GM12872 (cell line): ENCODE data around the gene FLRT2.

Experiments used
- TF ChIP-seq, protein P1 (sequence below): IDR thresholded peaks from 3 replicates; pipeline ENCODE4 v1.5.1; 2011; ENCODE audit warnings: low read depth, mild to moderate bottlenecking, low read length, moderate library complexity; ENCODE audit not compliant: insufficient read depth

Gene FLRT2

DNA sequence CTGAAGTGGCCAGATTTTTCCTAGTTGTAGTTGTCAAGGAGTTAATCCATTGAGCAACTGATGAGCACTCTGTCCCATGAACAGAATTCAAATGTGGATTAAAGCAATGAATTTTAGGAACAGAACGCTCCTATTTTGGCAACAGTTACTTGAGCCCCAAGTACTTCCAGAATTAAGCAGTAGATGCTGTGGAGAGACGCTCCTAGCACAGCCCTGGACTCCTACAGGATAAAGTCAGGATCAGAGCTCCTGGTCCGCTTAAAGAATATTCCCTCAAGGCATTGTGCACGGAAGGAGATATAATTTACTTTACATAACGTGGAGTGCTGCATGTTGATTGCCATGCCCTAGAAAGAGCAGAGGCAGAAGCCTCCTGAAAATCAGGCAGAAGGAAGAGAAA, 53.4 kb downstream of the FLRT2 start:
- TF ChIP-seq, protein P1, sequence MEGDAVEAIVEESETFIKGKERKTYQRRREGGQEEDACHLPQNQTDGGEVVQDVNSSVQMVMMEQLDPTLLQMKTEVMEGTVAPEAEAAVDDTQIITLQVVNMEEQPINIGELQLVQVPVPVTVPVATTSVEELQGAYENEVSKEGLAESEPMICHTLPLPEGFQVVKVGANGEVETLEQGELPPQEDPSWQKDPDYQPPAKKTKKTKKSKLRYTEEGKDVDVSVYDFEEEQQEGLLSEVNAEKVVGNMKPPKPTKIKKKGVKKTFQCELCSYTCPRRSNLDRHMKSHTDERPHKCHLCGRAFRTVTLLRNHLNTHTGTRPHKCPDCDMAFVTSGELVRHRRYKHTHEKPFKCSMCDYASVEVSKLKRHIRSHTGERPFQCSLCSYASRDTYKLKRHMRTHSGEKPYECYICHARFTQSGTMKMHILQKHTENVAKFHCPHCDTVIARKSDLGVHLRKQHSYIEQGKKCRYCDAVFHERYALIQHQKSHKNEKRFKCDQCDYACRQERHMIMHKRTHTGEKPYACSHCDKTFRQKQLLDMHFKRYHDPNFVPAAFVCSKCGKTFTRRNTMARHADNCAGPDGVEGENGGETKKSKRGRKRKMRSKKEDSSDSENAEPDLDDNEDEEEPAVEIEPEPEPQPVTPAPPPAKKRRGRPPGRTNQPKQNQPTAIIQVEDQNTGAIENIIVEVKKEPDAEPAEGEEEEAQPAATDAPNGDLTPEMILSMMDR, result no peak

DNA sequence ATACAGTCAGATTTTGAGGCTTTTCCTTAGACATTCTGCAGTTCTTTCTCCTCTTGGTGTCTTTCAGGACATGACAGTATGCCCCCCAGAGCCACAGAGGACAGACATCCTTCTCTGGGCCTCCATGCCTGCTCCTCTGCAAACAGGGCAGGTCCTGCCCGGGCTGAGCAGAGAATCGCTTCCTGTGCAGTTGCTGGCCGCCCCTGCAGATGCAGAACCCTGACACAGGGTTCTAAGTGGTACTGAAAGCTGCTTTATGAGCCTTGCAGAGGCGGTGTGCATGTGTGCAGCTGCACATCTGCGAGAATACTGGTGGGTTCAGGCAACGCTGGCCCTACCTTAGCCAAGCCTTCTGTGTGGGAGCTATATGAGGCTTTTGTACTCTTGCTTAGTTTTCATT, 54.5 kb downstream of the FLRT2 start:
- TF ChIP-seq, protein P1, result no peak

DNA sequence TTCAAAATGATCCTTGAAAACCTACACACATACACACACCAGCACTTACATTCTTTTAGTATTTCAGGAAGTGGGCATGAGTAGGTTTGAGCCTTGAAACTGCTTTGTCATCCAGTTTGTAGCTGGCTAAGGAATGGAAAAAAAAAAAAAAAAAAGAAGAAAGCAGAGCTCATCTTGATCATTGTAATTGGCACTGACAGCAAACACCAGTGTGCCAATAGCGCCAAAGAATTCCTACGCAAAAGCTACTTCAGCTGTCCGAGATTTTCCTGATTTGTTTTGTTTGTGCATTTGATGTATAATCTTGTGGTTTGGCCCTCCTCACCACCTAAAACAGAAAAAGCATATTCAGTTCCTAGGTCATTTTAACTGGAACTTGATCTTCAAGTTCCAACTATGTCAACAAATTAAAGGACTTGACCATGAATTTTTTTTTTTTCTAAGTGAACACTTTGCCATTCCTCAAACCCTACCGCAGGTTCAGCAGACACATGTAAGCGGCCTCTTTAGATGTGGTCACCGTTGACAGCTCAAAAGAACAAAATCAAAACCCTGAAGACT, 57.3 kb downstream of the FLRT2 start:
- TF ChIP-seq, protein P1, result no peak

DNA sequence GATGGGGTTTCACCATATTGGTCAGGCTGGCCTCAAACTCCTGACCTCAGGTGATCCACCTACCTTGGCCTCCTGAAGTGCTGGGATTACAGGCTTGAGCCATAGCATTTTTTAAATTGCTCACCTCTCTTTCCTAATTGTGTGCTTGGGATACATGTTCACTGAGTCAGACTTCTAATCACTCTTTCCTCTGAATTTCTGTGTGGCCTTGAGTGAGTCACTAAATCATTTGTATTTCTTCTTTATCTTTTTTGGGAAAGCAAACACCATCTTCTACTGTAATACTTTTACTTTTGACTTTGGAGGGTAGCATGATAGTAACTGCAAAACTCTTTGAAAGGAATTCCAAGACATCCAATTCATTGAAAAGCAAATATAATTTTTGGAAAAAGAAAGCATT, 60.8 kb downstream of the FLRT2 start:
- TF ChIP-seq, protein P1, result no peak

DNA sequence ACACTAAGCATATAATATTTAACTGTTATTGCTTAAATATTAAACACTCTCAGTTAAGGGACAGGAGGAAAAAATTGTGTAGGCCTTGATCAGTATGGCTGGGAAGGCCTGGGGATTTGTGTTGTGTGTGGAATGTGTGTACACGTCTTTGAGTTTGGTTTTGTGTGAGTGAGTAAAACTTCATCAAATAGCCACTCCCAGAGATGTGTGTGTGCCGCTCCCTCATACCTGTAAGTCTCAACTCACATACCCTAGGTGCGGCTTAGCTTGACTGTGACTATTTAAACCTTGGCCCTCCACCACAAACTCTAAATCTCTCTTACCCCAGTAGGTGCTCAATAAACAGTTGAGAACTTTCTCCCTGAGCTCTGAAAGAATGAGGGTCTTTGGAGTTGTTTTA, 64.3 kb downstream of the FLRT2 start:
- TF ChIP-seq, protein P1, result no peak

DNA sequence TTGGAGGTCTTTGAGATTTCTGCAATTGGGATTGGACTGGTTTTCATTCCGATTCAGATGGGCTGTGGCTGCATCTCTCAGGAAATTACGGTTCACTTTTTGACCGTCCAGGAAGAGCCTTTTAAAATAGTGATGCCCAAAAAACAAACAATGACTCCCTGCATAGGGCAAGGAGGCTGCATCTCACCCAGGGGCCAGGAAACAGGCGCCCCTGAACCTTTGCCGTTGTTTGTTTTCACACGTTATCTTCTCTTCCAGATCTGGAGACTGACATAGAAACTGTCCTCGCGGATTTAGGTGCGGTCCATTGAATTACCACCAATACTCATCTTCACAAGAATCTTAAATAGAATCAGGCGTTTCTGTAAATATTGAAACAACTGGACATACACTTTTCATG, 66.0 kb downstream of the FLRT2 start:
- TF ChIP-seq, protein P1, result no peak

DNA sequence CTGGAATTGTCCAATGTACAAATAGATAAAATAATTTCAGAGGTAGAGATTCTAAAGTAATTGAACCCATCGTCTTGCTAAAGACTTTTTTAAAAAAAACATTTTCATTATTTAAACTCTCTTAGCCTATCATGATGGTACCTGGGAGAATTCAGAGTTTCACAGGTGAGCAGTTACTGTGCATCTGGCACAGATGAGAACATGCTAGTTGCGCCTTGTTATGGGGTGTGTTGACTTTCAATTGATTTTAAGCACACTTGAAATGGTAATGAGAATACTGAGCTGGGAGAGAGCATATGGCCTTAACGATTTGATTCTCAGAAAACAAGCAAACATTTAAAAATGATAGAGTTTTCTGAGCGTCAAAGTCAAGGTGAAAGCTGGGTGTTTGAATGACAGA, 66.6 kb downstream of the FLRT2 start:
- TF ChIP-seq, protein P1, result no peak
